ENCODE results near the gene THEM4. TPM values are rescaled to one million over a fixed set of nuclear protein-coding genes. Genes with fewer than 3 reads are reported as not detected.

THEM4 gene
- total RNA-seq, 1 donor = 9.8 TPM

- peaks cover 26% of the 10 kb centered on the region for H3K4me1 ChIP-seq (ENCODE audit: insufficient read depth, low read length)
- TF ChIP-seq CTCF (IDR thresholded peaks at IDR 0.05; ENCODE audit: extremely low read depth, low read depth, low read length) = no peak
- H3K4me2 ChIP-seq (ENCODE audit: insufficient read depth, low read length) = peak overlapping the region; percentile 68
- H3K36me3 ChIP-seq (ENCODE audit: insufficient read depth, low read length) = no peaks in the 10 kb centered on the region
- H3K9me3 ChIP-seq (ENCODE audit: low read depth, low read length) = no peaks in the 10 kb centered on the region
- peaks cover 3% of the 10 kb centered on the region for H4K20me1 ChIP-seq (ENCODE audit: insufficient read depth, low read length)
- no peaks in the 10 kb centered on the region for H3K79me2 ChIP-seq (ENCODE audit: insufficient read depth, low read length)
- no peak overlapping the region for H2AFZ ChIP-seq (ENCODE audit: low read length)
- no peak overlapping the region for H3K4me3 ChIP-seq (ENCODE audit: insufficient read depth, low read length)
- peak; percentile 90 for DNase-seq (ENCODE audit: insufficient read length, low spot score, missing footprints)
- H3K27ac ChIP-seq (ENCODE audit: low read depth, low read length) = no peak overlapping the region
- peaks cover 54% of the 10 kb centered on the region for H3K27me3 ChIP-seq (ENCODE audit: insufficient read depth, low read length)
Observed at GRCh38 chr1:151840421-151840820, 68.9 kb downstream of the THEM4 start.

GRCh38 chr1:151839457-151840403 is 69.6 kb downstream of the THEM4 start, which contains the start of gene C2CD4D:
TSS of gene C2CD4D (minus strand) at chr1:151839820. CDS start at chr1:151838989, 831 bp downstream.
- Histone ChIP-seq H3K4me1 (ENCODE audit: insufficient read depth, low read length) (peaks cover 26% of the 10 kb centered on the region), H3K79me2 (ENCODE audit: insufficient read depth, low read length) (no peaks in the 10 kb centered on the region), H2AFZ (ENCODE audit: low read length) (peak within 1 kb of the TSS; percentile 75), H3K36me3 (ENCODE audit: insufficient read depth, low read length) (no peaks in the 10 kb centered on the region), H4K20me1 (ENCODE audit: insufficient read depth, low read length) (peaks cover 3% of the 10 kb centered on the region), H3K27me3 (ENCODE audit: insufficient read depth, low read length) (peaks cover 54% of the 10 kb centered on the region), H3K4me2 (ENCODE audit: insufficient read depth, low read length) (peak within 1 kb of the TSS; percentile 68), H3K9me3 (ENCODE audit: low read depth, low read length) (no peaks in the 10 kb centered on the region), H3K4me3 (ENCODE audit: insufficient read depth, low read length) (peak within 1 kb of the TSS; percentile 56), H3K27ac (ENCODE audit: low read depth, low read length) (no peak within 1 kb of the TSS)
- TF ChIP-seq CTCF (IDR thresholded peaks at IDR 0.05; ENCODE audit: extremely low read depth, low read depth, low read length) = no peak
- peak; percentile 90 for DNase-seq (ENCODE audit: insufficient read length, low spot score, missing footprints)

GRCh38 chr1:151839082-151839412 is 70.3 kb downstream of the THEM4 start:
- H3K27me3 ChIP-seq (ENCODE audit: insufficient read depth, low read length) = peaks cover 48% of the 10 kb centered on the region
- H3K4me3 ChIP-seq (ENCODE audit: insufficient read depth, low read length) = no peak overlapping the region
- no peak for DNase-seq (ENCODE audit: insufficient read length, low spot score, missing footprints)
- peaks cover 26% of the 10 kb centered on the region for H3K4me1 ChIP-seq (ENCODE audit: insufficient read depth, low read length)
- no peaks in the 10 kb centered on the region for H3K36me3 ChIP-seq (ENCODE audit: insufficient read depth, low read length)
- peaks cover 3% of the 10 kb centered on the region for H4K20me1 ChIP-seq (ENCODE audit: insufficient read depth, low read length)
- no peak overlapping the region for H3K27ac ChIP-seq (ENCODE audit: low read depth, low read length)
- no peak overlapping the region for H2AFZ ChIP-seq (ENCODE audit: low read length)
- no peaks in the 10 kb centered on the region for H3K79me2 ChIP-seq (ENCODE audit: insufficient read depth, low read length)
- H3K9me3 ChIP-seq (ENCODE audit: low read depth, low read length) = no peaks in the 10 kb centered on the region
- no peak for TF ChIP-seq CTCF (IDR thresholded peaks at IDR 0.05; ENCODE audit: extremely low read depth, low read depth, low read length)
- peak overlapping the region; percentile 68 for H3K4me2 ChIP-seq (ENCODE audit: insufficient read depth, low read length)

Measured in osteoblast (primary cell).